ENCODE data around the gene LRRTM4.

DNA sequence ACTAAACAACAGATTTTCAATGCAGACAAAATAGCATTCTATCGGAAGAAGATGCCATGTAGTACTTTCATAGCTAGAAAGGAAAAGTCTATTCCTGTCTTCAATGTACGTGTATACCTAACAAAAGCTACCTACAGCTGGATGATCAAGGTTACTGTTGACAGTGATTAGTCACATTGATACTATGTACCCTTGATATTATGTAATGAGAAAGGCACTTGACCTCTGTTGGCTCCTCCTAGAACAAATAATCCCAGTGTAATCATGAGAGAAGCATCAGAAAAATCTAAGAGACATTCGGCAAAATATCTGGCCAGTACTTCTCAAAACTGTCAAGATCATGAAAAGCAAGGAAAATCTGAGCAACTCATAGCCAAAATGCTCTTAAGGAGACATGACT lies 44.4 kb upstream of the LRRTM4 start:
- TF ChIP-seq CTCF (IDR thresholded peaks at IDR 0.05): no peak
- TF ChIP-seq POLR2A (IDR thresholded peaks at IDR 0.05): no peak

Data from esophagus squamous epithelium (tissue), 4 donors.